Skeletal muscle satellite cell (primary cell): ENCODE results near the gene LRP1B.

Source experiments
- H3K27me3 ChIP-seq: 2 replicates; pipeline ENCODE4 v1.7.0; 2013; ENCODE audit warnings: low read length; ENCODE audit not compliant: control insufficient read depth, insufficient read depth
- H3K36me3 ChIP-seq: 2 replicates; pipeline ENCODE4 v1.7.0; 2013; ENCODE audit warnings: mild to moderate bottlenecking, control low read depth, low read length; ENCODE audit not compliant: insufficient read depth
- H3K4me1 ChIP-seq: 2 replicates; pipeline ENCODE4 v1.7.0; 2013; ENCODE audit warnings: low read length; ENCODE audit not compliant: control insufficient read depth, insufficient read depth
- H3K4me2 ChIP-seq: 2 replicates; pipeline ENCODE4 v1.7.0; 2013; ENCODE audit warnings: mild to moderate bottlenecking, low read length
- H3K4me3 ChIP-seq: 2 replicates; pipeline ENCODE4 v1.7.0; 2013; ENCODE audit warnings: low read length
- H3K9ac ChIP-seq: 2 replicates; pipeline ENCODE4 v1.7.0; 2013; ENCODE audit warnings: mild to moderate bottlenecking, low read depth, low read length, moderate library complexity
- H3K9me3 ChIP-seq: replicated peaks from 2 replicates; pipeline ENCODE4 v1.7.0; 2013; ENCODE audit warnings: mild to moderate bottlenecking, control low read depth, low read length

The LRP1B gene

GRCh38 chr2:141923657-141924056 is 207.2 kb downstream of the LRP1B start:
- no peak overlapping the region for H3K4me3 ChIP-seq
- H3K4me2 ChIP-seq = no peak overlapping the region
- H3K27me3 ChIP-seq = no peaks in the 10 kb centered on the region
- H3K4me1 ChIP-seq = peaks cover 6% of the 10 kb centered on the region
- H3K36me3 ChIP-seq = no peaks in the 10 kb centered on the region
- no peaks in the 10 kb centered on the region for H3K9me3 ChIP-seq
- H3K9ac ChIP-seq = no peak overlapping the region

- H3K9ac ChIP-seq = no peak overlapping the region
- H3K4me2 ChIP-seq = no peak overlapping the region
- no peaks in the 10 kb centered on the region for H3K4me1 ChIP-seq
- no peaks in the 10 kb centered on the region for H3K27me3 ChIP-seq
- H3K9me3 ChIP-seq = no peaks in the 10 kb centered on the region
- no peaks in the 10 kb centered on the region for H3K36me3 ChIP-seq
- H3K4me3 ChIP-seq = no peak overlapping the region
Observed at GRCh38 chr2:141911485-141912066, 219.2 kb downstream of the LRP1B start.

- no peaks in the 10 kb centered on the region for H3K4me1 ChIP-seq
- H3K4me2 ChIP-seq = no peak overlapping the region
- no peaks in the 10 kb centered on the region for H3K36me3 ChIP-seq
- H3K9ac ChIP-seq = no peak overlapping the region
- no peaks in the 10 kb centered on the region for H3K9me3 ChIP-seq
- no peak overlapping the region for H3K4me3 ChIP-seq
- H3K27me3 ChIP-seq = no peaks in the 10 kb centered on the region
Observed at GRCh38 chr2:141906678-141907077, 224.1 kb downstream of the LRP1B start.

GRCh38 chr2:141900826-141901225 is 230.0 kb downstream of the LRP1B start:
- Histone ChIP-seq H3K4me3 (no peak overlapping the region), H3K36me3 (no peaks in the 10 kb centered on the region), H3K4me2 (no peak overlapping the region), H3K9me3 (no peaks in the 10 kb centered on the region), H3K9ac (no peak overlapping the region), H3K4me1 (no peaks in the 10 kb centered on the region), H3K27me3 (no peaks in the 10 kb centered on the region)

GRCh38 chr2:141899740-141900139 is 231.1 kb downstream of the LRP1B start:
- H3K27me3 ChIP-seq = no peaks in the 10 kb centered on the region
- H3K4me2 ChIP-seq = no peak overlapping the region
- H3K4me1 ChIP-seq = no peaks in the 10 kb centered on the region
- no peaks in the 10 kb centered on the region for H3K9me3 ChIP-seq
- H3K9ac ChIP-seq = no peak overlapping the region
- no peak overlapping the region for H3K4me3 ChIP-seq
- no peaks in the 10 kb centered on the region for H3K36me3 ChIP-seq

- Histone ChIP-seq H3K9ac (no peak overlapping the region), H3K4me3 (no peak overlapping the region), H3K27me3 (no peaks in the 10 kb centered on the region), H3K4me2 (no peak overlapping the region), H3K36me3 (no peaks in the 10 kb centered on the region), H3K9me3 (no peaks in the 10 kb centered on the region), H3K4me1 (no peaks in the 10 kb centered on the region)
Observed at GRCh38 chr2:141889788-141890187, 241.0 kb downstream of the LRP1B start.

- Histone ChIP-seq H3K4me3 (no peak overlapping the region), H3K4me1 (no peaks in the 10 kb centered on the region), H3K9ac (no peak overlapping the region), H3K4me2 (no peak overlapping the region), H3K36me3 (no peaks in the 10 kb centered on the region), H3K27me3 (no peaks in the 10 kb centered on the region), H3K9me3 (no peaks in the 10 kb centered on the region)
Observed at GRCh38 chr2:141888987-141889555, 241.7 kb downstream of the LRP1B start.

- no peaks in the 10 kb centered on the region for H3K27me3 ChIP-seq
- no peaks in the 10 kb centered on the region for H3K4me1 ChIP-seq
- H3K36me3 ChIP-seq = no peaks in the 10 kb centered on the region
- H3K4me2 ChIP-seq = no peak overlapping the region
- peaks cover 4% of the 10 kb centered on the region for H3K9me3 ChIP-seq
- no peak overlapping the region for H3K4me3 ChIP-seq
- no peak overlapping the region for H3K9ac ChIP-seq
Observed at GRCh38 chr2:141887363-141887762, 243.5 kb downstream of the LRP1B start.

GRCh38 chr2:141878016-141878415 is 252.8 kb downstream of the LRP1B start:
- Histone ChIP-seq H3K9me3 (peaks cover 4% of the 10 kb centered on the region), H3K4me1 (no peaks in the 10 kb centered on the region), H3K4me3 (no peak overlapping the region), H3K9ac (no peak overlapping the region), H3K4me2 (no peak overlapping the region), H3K27me3 (no peaks in the 10 kb centered on the region), H3K36me3 (no peaks in the 10 kb centered on the region)

- Histone ChIP-seq H3K4me1 (peaks cover 6% of the 10 kb centered on the region), H3K36me3 (no peaks in the 10 kb centered on the region), H3K4me3 (no peak overlapping the region), H3K9me3 (no peaks in the 10 kb centered on the region), H3K9ac (no peak overlapping the region), H3K27me3 (no peaks in the 10 kb centered on the region), H3K4me2 (no peak overlapping the region)
Observed at GRCh38 chr2:141871913-141872634, 258.7 kb downstream of the LRP1B start.

- Histone ChIP-seq H3K9me3 (no peaks in the 10 kb centered on the region), H3K4me2 (no peak overlapping the region)
Observed at GRCh38 chr2:141869572-141869971, 261.2 kb downstream of the LRP1B start.

GRCh38 chr2:141863964-141864363 is 266.9 kb downstream of the LRP1B start:
- H3K4me1 ChIP-seq = no peaks in the 10 kb centered on the region
- no peak overlapping the region for H3K4me3 ChIP-seq
- H3K4me2 ChIP-seq = no peak overlapping the region
- H3K9me3 ChIP-seq = no peaks in the 10 kb centered on the region
- no peak overlapping the region for H3K9ac ChIP-seq
- H3K27me3 ChIP-seq = no peaks in the 10 kb centered on the region
- no peaks in the 10 kb centered on the region for H3K36me3 ChIP-seq

More at GRCh38 chr2:141869572-141869971, 261.2 kb downstream of the LRP1B start:
- H3K4me3 ChIP-seq = no peak overlapping the region
- no peaks in the 10 kb centered on the region for H3K36me3 ChIP-seq
- H3K4me1 ChIP-seq = peaks cover 6% of the 10 kb centered on the region
- H3K9ac ChIP-seq = no peak overlapping the region
- no peaks in the 10 kb centered on the region for H3K27me3 ChIP-seq
